Endothelial cell (in vitro differentiated cells): Measurements from ENCODE around the gene DTWD1. TPM values are rescaled to one million over a fixed set of nuclear protein-coding genes. Genes with fewer than 3 reads are reported as not detected.

Source experiments
- DNase-seq: peaks from one replicate; pipeline ENCODE4 v3.0.0; 2021; ENCODE audit warnings: low spot score
- H3K27ac Mint-ChIP-seq: one replicate; pipeline ENCODE4 v1.8.0; 2021; ENCODE audit warnings: mixed read lengths, inconsistent platforms; ENCODE audit not compliant: unreplicated experiment
- H3K27me3 Mint-ChIP-seq: one replicate; pipeline ENCODE4 v1.8.0; 2021; ENCODE audit warnings: mild to moderate bottlenecking, moderate library complexity, mixed read lengths, inconsistent platforms; ENCODE audit not compliant: unreplicated experiment
- H3K36me3 Mint-ChIP-seq: one replicate; pipeline ENCODE4 v1.8.0; 2021; ENCODE audit warnings: mild to moderate bottlenecking, low read depth, mixed read lengths, inconsistent platforms; ENCODE audit not compliant: unreplicated experiment
- H3K4me1 Mint-ChIP-seq: one replicate; pipeline ENCODE4 v1.8.0; 2021; ENCODE audit warnings: mild to moderate bottlenecking, mixed read lengths, inconsistent platforms; ENCODE audit not compliant: unreplicated experiment
- H3K4me3 Mint-ChIP-seq: one replicate; pipeline ENCODE4 v1.8.0; 2021; ENCODE audit warnings: mild to moderate bottlenecking, mixed read lengths, inconsistent platforms; ENCODE audit not compliant: unreplicated experiment
- H3K9me3 Mint-ChIP-seq: one replicate; pipeline ENCODE4 v1.8.0; 2021; ENCODE audit warnings: mixed read lengths, inconsistent platforms; ENCODE audit not compliant: unreplicated experiment
- total RNA-seq: library from RNA; stranded (reverse); fragmentation: NEBNext Ultra II Directional; extraction: Animal tissue kit (Norgen Biotek cat#: 25700); gene quantifications from one replicate; pipeline ENCODE4 v1.2.1, GENCODE V29; 2021; ENCODE audit not compliant: unreplicated experiment
- TF ChIP-seq, protein P1 (sequence below): fragments of 200-600 bp; sonication (generic); IDR thresholded peaks from one replicate; pipeline ENCODE4 v1.5.0; 2021; ENCODE audit warnings: antibody characterized with exemption; ENCODE audit not compliant: unreplicated experiment

DTWD1 gene
- total RNA-seq, 1 donor from 2014 or later, result 14.5 TPM

GRCh38 chr15:49625460-49626036 is 4.7 kb downstream of the DTWD1 start:
- H3K27ac Mint-ChIP-seq, result no peak overlapping the region
- H3K4me1 Mint-ChIP-seq, result peaks cover 9% of the 10 kb centered on the region
- TF ChIP-seq, protein P1, sequence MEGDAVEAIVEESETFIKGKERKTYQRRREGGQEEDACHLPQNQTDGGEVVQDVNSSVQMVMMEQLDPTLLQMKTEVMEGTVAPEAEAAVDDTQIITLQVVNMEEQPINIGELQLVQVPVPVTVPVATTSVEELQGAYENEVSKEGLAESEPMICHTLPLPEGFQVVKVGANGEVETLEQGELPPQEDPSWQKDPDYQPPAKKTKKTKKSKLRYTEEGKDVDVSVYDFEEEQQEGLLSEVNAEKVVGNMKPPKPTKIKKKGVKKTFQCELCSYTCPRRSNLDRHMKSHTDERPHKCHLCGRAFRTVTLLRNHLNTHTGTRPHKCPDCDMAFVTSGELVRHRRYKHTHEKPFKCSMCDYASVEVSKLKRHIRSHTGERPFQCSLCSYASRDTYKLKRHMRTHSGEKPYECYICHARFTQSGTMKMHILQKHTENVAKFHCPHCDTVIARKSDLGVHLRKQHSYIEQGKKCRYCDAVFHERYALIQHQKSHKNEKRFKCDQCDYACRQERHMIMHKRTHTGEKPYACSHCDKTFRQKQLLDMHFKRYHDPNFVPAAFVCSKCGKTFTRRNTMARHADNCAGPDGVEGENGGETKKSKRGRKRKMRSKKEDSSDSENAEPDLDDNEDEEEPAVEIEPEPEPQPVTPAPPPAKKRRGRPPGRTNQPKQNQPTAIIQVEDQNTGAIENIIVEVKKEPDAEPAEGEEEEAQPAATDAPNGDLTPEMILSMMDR, result no peak
- no peak overlapping the region for H3K4me3 Mint-ChIP-seq
- peaks cover 2% of the 10 kb centered on the region for H3K27me3 Mint-ChIP-seq
- DNase-seq, result no peak
- peaks cover 18% of the 10 kb centered on the region for H3K36me3 Mint-ChIP-seq
- H3K9me3 Mint-ChIP-seq, result no peaks in the 10 kb centered on the region

DNA sequence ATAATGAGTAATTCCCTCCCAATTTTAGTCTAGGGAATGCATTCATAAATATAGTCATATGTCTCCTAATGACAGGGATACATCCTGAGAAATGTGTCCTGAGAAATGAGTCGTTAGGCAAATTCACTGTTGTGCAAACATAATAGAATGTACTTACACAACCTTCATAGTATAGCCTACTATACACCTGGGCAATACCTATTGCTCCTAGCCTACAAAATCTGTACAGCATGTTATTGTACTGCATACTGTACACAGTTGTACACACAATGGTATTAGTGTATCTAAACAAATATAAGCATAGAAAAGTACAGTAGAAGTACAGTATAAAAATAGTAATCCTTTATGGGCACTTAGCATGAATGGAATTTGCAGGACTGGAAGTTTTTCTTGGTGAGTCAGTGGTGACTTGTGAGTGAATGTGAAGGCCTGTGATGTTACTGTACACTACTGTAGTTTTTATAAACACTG is 6.6 kb downstream of the DTWD1 start:
- TF ChIP-seq, protein P1, result no peak

DNA sequence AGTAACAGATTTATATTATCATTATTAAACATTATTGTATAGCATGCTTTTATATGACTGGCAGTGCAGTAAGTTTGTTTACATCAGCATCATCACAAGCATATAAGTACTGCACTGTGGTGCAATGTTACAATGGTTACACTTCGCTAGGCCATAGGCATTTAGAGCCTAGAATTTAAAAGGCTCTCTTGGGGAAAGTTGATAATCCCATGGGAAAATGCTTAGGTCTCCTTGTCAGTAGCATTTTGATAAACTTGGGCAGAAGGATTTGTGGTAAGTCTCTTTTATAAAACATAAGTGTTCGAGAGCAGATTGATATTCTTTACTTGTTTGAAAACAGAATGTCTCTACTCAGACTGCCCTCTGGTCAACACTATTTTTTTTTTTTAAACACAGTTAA is 7.5 kb downstream of the DTWD1 start:
- Mint-ChIP-seq H3K4me3 (no peak overlapping the region), H3K27ac (no peak overlapping the region), H3K9me3 (no peaks in the 10 kb centered on the region), H3K27me3 (no peaks in the 10 kb centered on the region), H3K4me1 (no peaks in the 10 kb centered on the region), H3K36me3 (peaks cover 17% of the 10 kb centered on the region)
- TF ChIP-seq, protein P1, result no peak
- DNase-seq, result no peak

More for the DNA sequence above, 6.6 kb downstream of the DTWD1 start:
- no peaks in the 10 kb centered on the region for H3K4me1 Mint-ChIP-seq
- H3K36me3 Mint-ChIP-seq, result peaks cover 18% of the 10 kb centered on the region
- H3K27me3 Mint-ChIP-seq, result no peaks in the 10 kb centered on the region
- DNase-seq, result no peak
- no peak overlapping the region for H3K27ac Mint-ChIP-seq
- H3K9me3 Mint-ChIP-seq, result no peaks in the 10 kb centered on the region
- no peak overlapping the region for H3K4me3 Mint-ChIP-seq

GRCh38 chr15:49637857-49638256 is 17.0 kb downstream of the DTWD1 start:
- Mint-ChIP-seq H3K4me1 (no peaks in the 10 kb centered on the region), H3K9me3 (no peaks in the 10 kb centered on the region), H3K36me3 (no peaks in the 10 kb centered on the region), H3K27ac (no peak overlapping the region), H3K27me3 (no peaks in the 10 kb centered on the region), H3K4me3 (no peak overlapping the region)
- TF ChIP-seq, protein P1, result no peak
- DNase-seq, result no peak

DNA sequence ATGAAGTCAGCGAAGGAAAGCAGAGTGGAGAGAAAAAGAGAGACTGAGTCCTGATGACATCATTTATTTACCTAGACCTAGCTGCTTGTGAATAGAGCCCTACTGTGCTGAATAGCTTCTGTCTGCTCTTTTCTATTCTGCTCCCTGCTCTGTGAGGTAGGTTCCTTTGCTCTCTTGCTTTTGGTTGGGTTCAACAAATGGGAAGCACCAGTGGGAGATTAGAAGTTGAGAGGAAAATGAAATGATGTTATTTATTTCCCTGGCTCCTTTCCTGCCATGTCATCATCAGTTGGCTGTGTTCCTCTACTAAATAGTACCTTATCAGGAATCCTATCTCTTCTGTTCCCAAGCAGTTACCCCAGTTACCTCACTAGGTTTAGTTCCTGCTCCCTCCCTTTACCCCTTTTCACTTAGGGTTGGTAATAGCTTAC is 23.5 kb downstream of the DTWD1 start:
- no peaks in the 10 kb centered on the region for H3K4me1 Mint-ChIP-seq
- TF ChIP-seq, protein P1, result no peak
- H3K9me3 Mint-ChIP-seq, result no peaks in the 10 kb centered on the region
- no peaks in the 10 kb centered on the region for H3K36me3 Mint-ChIP-seq
- H3K27me3 Mint-ChIP-seq, result no peaks in the 10 kb centered on the region
- DNase-seq, result no peak
- no peak overlapping the region for H3K27ac Mint-ChIP-seq
- H3K4me3 Mint-ChIP-seq, result no peak overlapping the region
